Naive thymus-derived CD4-positive, alpha-beta T cell (primary cell): ENCODE results near the gene SEC62. TPM values are rescaled to one million over a fixed set of nuclear protein-coding genes. Genes with fewer than 3 reads are reported as not detected.

ENCODE experiments used
- ATAC-seq: fragments of 150-1000 bp; cut with Tn5 transposase; 2 replicates; pipeline ENCODE4 v1.10.0; 2021; ENCODE audit warnings: mild to moderate bottlenecking, moderate library complexity
- CTCF ChIA-PET: fragments of 350-600 bp; sonication (Branson Sonifier 250); formaldehyde crosslinking; loops from one replicate; lab custom pipeline; 2021; ENCODE audit warnings: antibody characterized with exemption; lab: Charles Lee
- POLR2A ChIA-PET: fragments of 350-600 bp; sonication (Branson Sonifier 250); formaldehyde crosslinking; loops from one replicate; lab custom pipeline; 2021; ENCODE audit warnings: antibody characterized with exemption, inconsistent platforms; lab: Charles Lee
- DNase-seq, 9 donors: peaks; one replicate each; pipeline versions ENCODE4 v3.0.0 to v3.0.0-alpha.2; 2020 to 2022; ENCODE audit warnings: mixed read lengths in 1 of 9
- H3K27ac ChIP-seq: one replicate; pipeline ENCODE4 v1.7.0; 2013; ENCODE audit warnings: mild to moderate bottlenecking, low read depth, low read length, moderate library complexity
- H3K27me3 ChIP-seq, 2 donors: one replicate each; pipeline ENCODE4 v1.7.0; 2013; ENCODE audit warnings: low read length in 2 of 2, mild to moderate bottlenecking in 2 of 2, moderate library complexity in 2 of 2; ENCODE audit not compliant: control insufficient read depth in 2 of 2, insufficient read depth in 2 of 2
- H3K36me3 ChIP-seq, 3 experiments: 1 replicate in 2 of 3; 2 replicates in 1 of 3; pipeline ENCODE4 v1.7.0; 2013; ENCODE audit warnings: low read length in 3 of 3, mild to moderate bottlenecking in 3 of 3, moderate library complexity in 1 of 3; ENCODE audit not compliant: insufficient read depth in 3 of 3, control insufficient read depth in 2 of 3
- H3K4me1 ChIP-seq, 2 donors: one replicate each; pipeline ENCODE4 v1.7.0; 2013; ENCODE audit warnings: low read length in 2 of 2, mild to moderate bottlenecking in 2 of 2, moderate library complexity in 1 of 2; ENCODE audit not compliant: control insufficient read depth in 2 of 2, insufficient read depth in 2 of 2
- H3K4me3 ChIP-seq: 2 replicates; pipeline ENCODE4 v1.7.0; 2013; ENCODE audit warnings: mild to moderate bottlenecking, low read length
- H3K9me3 ChIP-seq, 3 experiments: 1 replicate in 2 of 3; 2 replicates in 1 of 3; pipeline ENCODE4 v1.7.0; 2013; ENCODE audit warnings: low read length in 3 of 3; ENCODE audit not compliant: control insufficient read depth in 2 of 3
- H3K27ac Mint-ChIP-seq, 9 donors: one replicate each; pipeline ENCODE4 v1.8.0; 2020 to 2022; ENCODE audit warnings: mixed read lengths in 9 of 9, mild to moderate bottlenecking in 8 of 9, moderate library complexity in 5 of 9, inconsistent platforms in 2 of 9
- H3K27me3 Mint-ChIP-seq, 5 donors: one replicate each; pipeline ENCODE4 v1.8.0; 2021 to 2022; ENCODE audit warnings: mixed read lengths in 5 of 5, mild to moderate bottlenecking in 1 of 5
- H3K36me3 Mint-ChIP-seq, 5 donors: one replicate each; pipeline ENCODE4 v1.8.0; 2020 to 2022; ENCODE audit warnings: mixed read lengths in 5 of 5, mild to moderate bottlenecking in 3 of 5, inconsistent platforms in 1 of 5
- H3K4me1 Mint-ChIP-seq, 7 donors: one replicate each; pipeline ENCODE4 v1.8.0; 2020 to 2022; ENCODE audit warnings: mixed read lengths in 7 of 7, mild to moderate bottlenecking in 3 of 7, inconsistent platforms in 1 of 7
- H3K4me3 Mint-ChIP-seq, 10 donors: one replicate each; pipeline ENCODE4 v1.8.0; 2020 to 2022; ENCODE audit warnings: mild to moderate bottlenecking in 10 of 10, mixed read lengths in 10 of 10, moderate library complexity in 6 of 10, inconsistent platforms in 2 of 10
- H3K9me3 Mint-ChIP-seq, 11 donors: one replicate each; pipeline ENCODE4 v1.8.0; 2020 to 2022; ENCODE audit warnings: mixed read lengths in 11 of 11, mild to moderate bottlenecking in 4 of 11, inconsistent platforms in 1 of 11, moderate library complexity in 1 of 11
- intact Hi-C, 2 donors: fragments of 100-400 bp; cut with micrococcal nuclease; formaldehyde crosslinking; loops; one replicate each; pipeline ENCODE4 v1.15.1; 2023
- polyA plus RNA-seq, 2 donors: library from polyadenylated mRNA; unstranded; fragments of 300-500 nt; fragmentation: Illumina TruSeq; gene quantifications; one replicate each; pipeline ENCODE4 v1.2.3, GENCODE V29; 2021
- total RNA-seq, 6 experiments: library from RNA in 5 of 6; stranded (reverse) in 5 of 6; gene quantifications; 1 replicate in 5 of 6; 2 replicates in 1 of 6; pipeline ENCODE4 v1.2.3 and lab custom pipeline; 2021 to 2026

Gene SEC62
- total and polyA plus RNA-seq, 7 experiments from 2014 or later, result 68.1 to 253 (median 110) TPM

DNA sequence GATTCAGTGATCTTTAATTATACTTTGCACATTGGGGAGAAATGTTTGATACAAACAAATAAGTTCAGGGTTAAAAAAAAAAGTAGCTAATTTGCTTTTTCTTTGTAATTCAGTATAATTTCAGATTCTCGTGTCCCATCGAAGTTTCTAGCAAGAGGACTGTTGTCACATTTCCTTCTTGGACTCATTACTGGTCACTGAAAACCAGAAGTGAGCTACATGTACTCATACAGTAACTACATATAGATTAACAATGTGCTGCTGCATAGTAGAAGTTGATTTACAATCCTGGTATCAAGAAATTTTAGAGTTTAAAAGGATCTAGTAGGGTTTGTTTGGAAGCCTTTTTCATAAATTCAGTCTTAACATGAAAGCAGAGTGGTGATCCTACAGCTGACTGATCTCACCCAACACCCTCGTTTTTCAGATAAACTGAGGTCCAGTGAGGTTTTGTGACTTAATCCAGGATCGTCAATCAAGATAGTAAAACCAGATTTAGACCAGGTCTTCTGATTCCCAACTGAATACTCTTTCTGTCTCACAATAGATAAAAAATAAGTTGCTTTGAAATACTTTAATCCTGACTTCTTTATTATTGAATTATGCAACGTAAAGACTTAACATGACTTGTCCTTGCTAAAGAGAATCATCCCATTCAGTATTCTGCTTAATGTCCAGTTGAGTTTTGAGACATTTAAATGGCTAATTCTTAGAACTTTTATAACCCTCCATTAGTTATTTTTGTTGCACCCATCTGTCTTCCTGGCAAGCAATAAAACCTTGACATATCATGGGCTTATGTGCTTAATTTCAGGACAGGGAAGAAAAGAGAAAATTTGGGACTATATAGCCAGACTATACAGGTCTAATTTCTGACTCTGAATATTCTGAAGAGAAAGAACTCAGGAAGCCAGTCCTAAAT, 2.8 kb downstream of the SEC62 start:
- H3K4me1 Mint-ChIP-seq, result peaks cover 44 to 90% (median 78%) of the 10 kb centered on the region in 7 donors

DNA sequence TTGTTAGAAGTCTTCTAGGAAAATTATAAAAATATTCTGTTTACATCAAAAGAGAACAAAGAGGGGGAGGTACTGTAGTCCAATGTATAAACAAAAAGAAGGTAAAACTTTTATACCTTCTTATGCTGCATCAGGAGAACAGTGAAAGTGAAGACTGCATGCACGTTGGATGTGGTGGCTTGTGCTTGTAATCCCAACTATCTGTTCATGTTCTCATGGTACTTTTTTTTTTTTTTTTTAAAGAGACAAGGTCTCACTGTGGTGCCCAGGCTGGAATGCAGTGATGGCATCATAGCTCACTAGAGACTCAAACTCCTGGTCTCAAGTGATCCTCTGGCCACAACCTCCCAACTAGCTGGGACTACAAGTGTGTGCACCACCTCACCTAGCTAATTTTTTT, 4.2 kb downstream of the SEC62 start:
- H3K9me3 ChIP-seq, result no peaks in the 10 kb centered on the region
- Mint-ChIP-seq H3K9me3 (no peaks in the 10 kb centered on the region), H3K27me3 (no peaks in the 10 kb centered on the region), H3K4me1 (peaks cover 44 to 81% (median 74%) of the 10 kb centered on the region in 7 donors), H3K27ac (peak overlapping the region in 2 of 9 donors; percentile 19 to 44), H3K4me3 (peak overlapping the region in 3 of 10 donors; percentile 11 to 83 (median 19)), H3K36me3 (peaks cover 0 to 16% (median 8%) of the 10 kb centered on the region in 5 donors)
- intact Hi-C loops, result no loop called here
- H3K4me3 ChIP-seq, result no peak overlapping the region
- no peak overlapping the region for H3K27ac ChIP-seq
- H3K36me3 ChIP-seq, result peaks cover 4 to 18% (median 5%) of the 10 kb centered on the region in 3 experiments
- POLR2A ChIA-PET, result interaction anchor here (0.6 to 1.2 kb wide), 4 partner anchors 106 to 198 kb away, joined by 3 to 4 read pairs (median 3); no protein-coding TSS in a partner anchor
- no peaks in the 10 kb centered on the region for H3K27me3 ChIP-seq
- ATAC-seq, result no peak
- no peak for DNase-seq
- peaks cover 17 to 30% of the 10 kb centered on the region in 2 donors for H3K4me1 ChIP-seq
- CTCF ChIA-PET, result no interaction called here

More for the DNA sequence above, 2.8 kb downstream of the SEC62 start:
- ChIA-PET POLR2A (interaction anchor here (0.9 to 4.3 kb wide), 5 partner anchors 12 to 200 kb away, joined by 3 to 44 read pairs (median 4); partner anchors contain the start of genes ACTRT3 and MYNN), CTCF (no interaction called here)
- Histone ChIP-seq H3K4me3 (no peak overlapping the region), H3K27ac (peak overlapping the region; percentile 42), H3K27me3 (no peaks in the 10 kb centered on the region), H3K4me1 (peaks cover 22 to 36% of the 10 kb centered on the region in 2 donors), H3K36me3 (peaks cover 0 to 8% (median 2%) of the 10 kb centered on the region in 3 experiments), H3K9me3 (no peaks in the 10 kb centered on the region)
- Mint-ChIP-seq H3K27ac (peak overlapping the region in 6 of 9 donors; percentile 5 to 99 (median 96)), H3K9me3 (peaks cover 0 to 3% (median 0%) of the 10 kb centered on the region in 11 donors), H3K36me3 (peaks cover 0 to 17% (median 4%) of the 10 kb centered on the region in 5 donors), H3K27me3 (no peaks in the 10 kb centered on the region), H3K4me3 (peak overlapping the region in 8 of 10 donors; percentile 83 to 98 (median 96))
- ATAC-seq (no peak), DNase-seq (no peak)
- intact Hi-C loops, result loop anchor here (5.0 kb wide), 1 partner anchor 898 kb away; no protein-coding TSS in a partner anchor

DNA sequence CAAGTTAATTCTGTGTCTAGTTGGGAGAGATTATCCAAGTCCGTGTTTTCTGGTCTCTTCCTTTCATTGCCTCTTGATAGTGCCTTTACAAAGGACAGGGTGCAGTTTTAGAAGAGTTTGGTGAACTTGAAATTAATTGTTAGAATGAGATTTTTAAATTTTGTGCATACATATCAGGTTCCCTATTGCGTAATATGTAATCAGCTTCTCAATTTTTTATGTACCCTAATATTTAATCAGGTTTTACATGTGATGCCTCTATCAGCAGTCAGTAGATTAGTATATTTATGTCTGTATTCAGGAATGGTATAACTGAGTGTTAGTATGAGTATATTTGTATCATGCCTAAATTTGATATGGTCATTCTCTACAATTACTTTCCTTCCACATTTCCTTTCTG, 4.9 kb downstream of the SEC62 start:
- H3K36me3 ChIP-seq, result peaks cover 5 to 24% (median 10%) of the 10 kb centered on the region in 3 experiments
- POLR2A ChIA-PET, result interaction anchor here (0.6 to 1.1 kb wide), 3 partner anchors 106 to 992 kb away, joined by 3 to 4 read pairs (median 3); no protein-coding TSS in a partner anchor
- no peak for ATAC-seq
- intact Hi-C loops, result no loop called here
- no peaks in the 10 kb centered on the region for H3K9me3 ChIP-seq
- peak overlapping the region in 5 of 9 donors; percentile 2 to 44 (median 29) for H3K27ac Mint-ChIP-seq
- peaks cover 13 to 27% of the 10 kb centered on the region in 2 donors for H3K4me1 ChIP-seq
- CTCF ChIA-PET, result no interaction called here
- peaks cover 0 to 20% (median 12%) of the 10 kb centered on the region in 5 donors for H3K36me3 Mint-ChIP-seq
- H3K27me3 ChIP-seq, result no peaks in the 10 kb centered on the region
- DNase-seq, result no peak
- no peak overlapping the region for H3K4me3 ChIP-seq
- H3K4me1 Mint-ChIP-seq, result peaks cover 42 to 81% (median 68%) of the 10 kb centered on the region in 7 donors
- H3K27me3 Mint-ChIP-seq, result no peaks in the 10 kb centered on the region
- peak overlapping the region in 5 of 10 donors; percentile 0 to 29 (median 24) for H3K4me3 Mint-ChIP-seq
- H3K9me3 Mint-ChIP-seq, result no peaks in the 10 kb centered on the region
- no peak overlapping the region for H3K27ac ChIP-seq

DNA sequence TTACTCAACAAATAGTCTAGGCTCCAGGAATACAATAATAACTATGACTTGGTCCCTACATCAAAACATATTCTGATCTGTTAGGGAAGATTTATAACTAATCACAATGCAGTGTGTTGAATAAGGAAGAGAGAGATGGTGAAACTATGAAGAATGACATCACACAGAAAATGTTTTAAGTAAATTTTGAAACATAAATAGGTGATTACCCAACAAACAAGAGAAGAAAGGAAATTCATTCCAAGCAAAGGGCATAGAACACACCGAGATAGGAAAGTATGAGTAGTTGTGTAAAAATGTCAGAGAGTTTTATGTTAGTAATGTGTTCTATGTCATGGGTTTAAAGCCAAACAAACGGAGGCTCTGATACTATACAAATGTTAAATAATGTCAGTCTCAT, 13.4 kb downstream of the SEC62 start:
- Histone ChIP-seq H3K27ac (no peak overlapping the region), H3K4me1 (peaks cover 0 to 4% of the 10 kb centered on the region in 2 donors), H3K9me3 (no peaks in the 10 kb centered on the region), H3K36me3 (peaks cover 21 to 83% (median 56%) of the 10 kb centered on the region in 3 experiments), H3K27me3 (no peaks in the 10 kb centered on the region), H3K4me3 (no peak overlapping the region)
- ChIA-PET CTCF (no interaction called here), POLR2A (no interaction called here)
- Mint-ChIP-seq H3K4me3 (no peak overlapping the region), H3K27ac (peak overlapping the region in 6 of 9 donors; percentile 1 to 51 (median 10)), H3K4me1 (peaks cover 4 to 26% (median 17%) of the 10 kb centered on the region in 7 donors), H3K9me3 (no peaks in the 10 kb centered on the region), H3K27me3 (no peaks in the 10 kb centered on the region), H3K36me3 (peaks cover 18 to 61% (median 44%) of the 10 kb centered on the region in 5 donors)
- no peak for DNase-seq
- intact Hi-C loops, result loop anchor here in 1 of 2 donors (1.0 to 5.0 kb wide), 2 partner anchors 11 to 118 kb away; no protein-coding TSS in a partner anchor
- no peak for ATAC-seq

DNA sequence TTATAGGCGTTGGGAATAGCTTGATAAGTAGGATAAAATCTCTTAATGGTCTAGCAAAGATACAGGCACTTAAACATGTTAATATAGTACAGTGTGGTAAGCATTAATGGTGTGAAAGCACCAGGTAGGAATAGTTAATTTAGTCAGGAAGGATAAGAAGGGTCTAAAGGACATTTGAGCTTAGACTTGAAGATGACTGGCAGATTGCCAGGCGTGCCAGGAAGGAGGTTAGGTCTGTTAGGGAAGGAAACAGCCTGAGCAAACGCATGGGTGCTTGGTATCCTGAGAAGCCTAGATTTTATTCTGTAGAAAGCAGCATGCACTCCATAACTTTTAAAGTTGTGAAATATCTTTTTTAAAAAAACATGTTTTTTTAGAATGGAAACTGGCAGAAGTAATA, 17.7 kb downstream of the SEC62 start:
- ATAC-seq (no peak), DNase-seq (no peak)
- intact Hi-C loops, result loop anchor here in 1 of 2 donors (1.0 to 5.0 kb wide), 2 partner anchors 9 to 122 kb away; no protein-coding TSS in a partner anchor
- Mint-ChIP-seq H3K27me3 (no peaks in the 10 kb centered on the region), H3K9me3 (no peaks in the 10 kb centered on the region), H3K4me1 (peaks cover 2 to 19% (median 14%) of the 10 kb centered on the region in 7 donors), H3K27ac (peak overlapping the region in 6 of 9 donors; percentile 13 to 82 (median 22)), H3K36me3 (peaks cover 18 to 52% (median 34%) of the 10 kb centered on the region in 5 donors), H3K4me3 (no peak overlapping the region)
- CTCF ChIA-PET, result interaction anchor here (0.6 to 1.3 kb wide), 3 partner anchors 55 to 121 kb away, joined by 3 to 4 read pairs (median 3); no protein-coding TSS in a partner anchor
- no peaks in the 10 kb centered on the region for H3K9me3 ChIP-seq
- H3K4me3 ChIP-seq, result no peak overlapping the region
- H3K27ac ChIP-seq, result no peak overlapping the region
- H3K4me1 ChIP-seq, result peaks cover 0 to 4% of the 10 kb centered on the region in 2 donors
- POLR2A ChIA-PET, result interaction anchor here (0.6 to 1.4 kb wide), 5 partner anchors 14 to 96 kb away, joined by 3 to 4 read pairs (median 3); no protein-coding TSS in a partner anchor
- H3K27me3 ChIP-seq, result no peaks in the 10 kb centered on the region
- peaks cover 16 to 71% (median 47%) of the 10 kb centered on the region in 3 experiments for H3K36me3 ChIP-seq

DNA sequence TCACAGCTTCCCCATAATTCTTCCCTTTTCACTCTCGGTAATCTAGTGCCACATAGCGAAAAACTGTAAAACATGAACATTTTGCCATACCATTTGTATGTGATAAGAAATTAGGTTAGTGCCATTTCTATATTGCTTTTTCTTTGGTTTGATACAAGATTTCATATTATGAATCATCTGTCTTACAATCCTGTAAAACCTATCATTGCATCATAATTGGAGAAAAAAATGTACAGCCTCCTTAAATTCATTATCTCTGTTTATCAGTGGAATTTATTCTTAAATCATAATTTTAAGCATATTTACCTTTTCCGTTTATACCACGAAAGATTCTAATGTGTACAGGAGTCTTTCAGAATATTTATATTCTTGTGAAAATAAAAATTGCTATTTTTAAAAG, 23.8 kb downstream of the SEC62 start:
- no peaks in the 10 kb centered on the region for H3K27me3 Mint-ChIP-seq
- no peak overlapping the region for H3K4me3 ChIP-seq
- no peaks in the 10 kb centered on the region for H3K27me3 ChIP-seq
- ATAC-seq (no peak), DNase-seq (no peak)
- CTCF ChIA-PET, result no interaction called here
- peaks cover 7 to 26% (median 11%) of the 10 kb centered on the region in 5 donors for H3K36me3 Mint-ChIP-seq
- H3K27ac ChIP-seq, result no peak overlapping the region
- POLR2A ChIA-PET, result interaction anchor here (0.6 to 1.0 kb wide), 4 partner anchors 9 to 227 kb away, joined by 3 to 5 read pairs (median 3); partner anchors contain the start of gene SEC62
- intact Hi-C loops, result no loop called here
- H3K4me1 Mint-ChIP-seq, result peaks cover 0 to 8% (median 0%) of the 10 kb centered on the region in 7 donors
- no peaks in the 10 kb centered on the region for H3K9me3 Mint-ChIP-seq
- no peak overlapping the region for H3K4me3 Mint-ChIP-seq
- no peaks in the 10 kb centered on the region for H3K4me1 ChIP-seq
- no peaks in the 10 kb centered on the region for H3K9me3 ChIP-seq
- H3K27ac Mint-ChIP-seq, result no peak overlapping the region
- H3K36me3 ChIP-seq, result peaks cover 0 to 37% (median 31%) of the 10 kb centered on the region in 3 experiments
